PFSK-1 (cell line): ENCODE measurements around the gene SLC4A4.

Source experiments
- POLR2AphosphoS5 ChIP-seq: IDR thresholded peaks from 2 replicates; pipeline ENCODE4 v1.6.1; 2012; ENCODE audit warnings: low read depth, mild to moderate bottlenecking, control low read depth, low read length, moderate library complexity
- REST ChIP-seq, 2 experiments: IDR thresholded peaks; 2 replicates each; pipeline versions ENCODE4 v1.6.1 to v1.8.0; 2011 to 2012; ENCODE audit warnings: low read depth in 2 of 2, low read length in 2 of 2, control low read depth in 1 of 2, inconsistent platforms in 1 of 2, mild to moderate bottlenecking in 1 of 2, moderate library complexity in 1 of 2; ENCODE audit not compliant: insufficient read depth in 1 of 2
- SIN3A ChIP-seq: IDR thresholded peaks from 2 replicates; pipeline ENCODE4 v1.6.1; 2012; ENCODE audit warnings: mild to moderate bottlenecking, low read length, moderate library complexity, borderline replicate concordance; ENCODE audit not compliant: insufficient read depth
- TAF1 ChIP-seq: IDR thresholded peaks from 2 replicates; pipeline ENCODE4 v1.6.1; 2012; ENCODE audit warnings: low read length, control low read depth, borderline replicate concordance; ENCODE audit not compliant: insufficient read depth

GRCh38 chr4:71343670-71344466 lies 5.0 kb downstream of the SLC4A4 start:
- TF ChIP-seq POLR2AphosphoS5 = no peak
- no peak for TF ChIP-seq SIN3A
- no peak for TF ChIP-seq REST (IDR thresholded peaks at IDR 0.05; ENCODE audit: insufficient read depth in 1 of 2, low read depth in 2 of 2, low read length in 2 of 2)
- no peak for TF ChIP-seq TAF1
